ENCODE measurements around the gene MYH10.

Gene MYH10

GRCh38 chr17:8480011-8480976, 150.2 kb downstream of the MYH10 start:
- ChIA-PET POLR2A (interaction anchor here (1.0 kb wide), 1 partner anchor 45 kb away, joined by 3 read pairs; the partner anchor contains the start of gene NDEL1), CTCF (interaction anchor here (0.5 kb wide), 1 partner anchor 24 kb away, joined by 3 read pairs; no protein-coding TSS in a partner anchor)
- Histone ChIP-seq H3K36me3 (ENCODE audit: control insufficient read depth in 2 of 2, insufficient read depth in 1 of 2, low read length in 2 of 2) (peaks cover 73 to 99% of the 10 kb centered on the region in 2 experiments), H3K4me3 (ENCODE audit: low read depth, low read length) (no peak overlapping the region), H3K4me1 (ENCODE audit: control insufficient read depth, insufficient read depth, low read length) (no peaks in the 10 kb centered on the region), H3K9me3 (ENCODE audit: control insufficient read depth, insufficient read depth, low read depth, low read length) (no peaks in the 10 kb centered on the region), H3K27ac (ENCODE audit: extremely low read depth, low read depth, low read length) (no peak overlapping the region)
- TF ChIP-seq TSHZ1 (tag by site-specific recombination; IDR thresholded peaks at IDR 0.05; ENCODE audit: borderline replicate concordance) (no peak), SCRT2 (tag by site-specific recombination; IDR thresholded peaks at IDR 0.05) (peak; percentile 51)

GRCh38 chr17:8479431-8479947, 151.0 kb downstream of the MYH10 start:
- CTCF ChIA-PET, result interaction anchor here (0.5 kb wide), 1 partner anchor 25 kb away, joined by 3 read pairs; no protein-coding TSS in a partner anchor
- no peaks in the 10 kb centered on the region for H3K4me1 ChIP-seq (ENCODE audit: control insufficient read depth, insufficient read depth, low read length)
- no peak overlapping the region for H3K4me3 ChIP-seq (ENCODE audit: low read depth, low read length)
- POLR2A ChIA-PET, result interaction anchor here (1.0 kb wide), 1 partner anchor 44 kb away, joined by 3 read pairs; the partner anchor contains the start of gene NDEL1
- H3K9me3 ChIP-seq (ENCODE audit: control insufficient read depth, insufficient read depth, low read depth, low read length), result no peaks in the 10 kb centered on the region
- H3K27ac ChIP-seq (ENCODE audit: extremely low read depth, low read depth, low read length), result no peak overlapping the region
- peaks cover 70 to 100% of the 10 kb centered on the region in 2 experiments for H3K36me3 ChIP-seq (ENCODE audit: control insufficient read depth in 2 of 2, insufficient read depth in 1 of 2, low read length in 2 of 2)
- TF ChIP-seq ZNF133 (tag by site-specific recombination; IDR thresholded peaks at IDR 0.05) (no peak), ZNF155 (tag by site-specific recombination; IDR thresholded peaks at IDR 0.05) (no peak), BCL11B (tag by site-specific recombination; IDR thresholded peaks at IDR 0.05; ENCODE audit: low read depth) (no peak), ZNF324 (tag by site-specific recombination; IDR thresholded peaks at IDR 0.05) (no peak), ZIC2 (tag by site-specific recombination; IDR thresholded peaks at IDR 0.05) (no peak), ZNF596 (tag by site-specific recombination; IDR thresholded peaks at IDR 0.05) (no peak), ZNF433 (tag by site-specific recombination; IDR thresholded peaks at IDR 0.05; ENCODE audit: low read depth) (no peak)

GRCh38 chr17:8477715-8478441, 152.6 kb downstream of the MYH10 start:
- Histone ChIP-seq H3K9me3 (ENCODE audit: control insufficient read depth, insufficient read depth, low read depth, low read length) (no peaks in the 10 kb centered on the region), H3K36me3 (ENCODE audit: control insufficient read depth in 2 of 2, insufficient read depth in 1 of 2, low read length in 2 of 2) (peaks cover 70 to 100% of the 10 kb centered on the region in 2 experiments), H3K4me3 (ENCODE audit: low read depth, low read length) (no peak overlapping the region), H3K4me1 (ENCODE audit: control insufficient read depth, insufficient read depth, low read length) (no peaks in the 10 kb centered on the region), H3K27ac (ENCODE audit: extremely low read depth, low read depth, low read length) (no peak overlapping the region)
- ChIA-PET CTCF (interaction anchor here (0.5 to 0.8 kb wide), 3 partner anchors 8 to 347 kb away, joined by 3 read pairs; no protein-coding TSS in a partner anchor), POLR2A (no interaction called here)
- TF ChIP-seq GLI2 (tag by site-specific recombination; IDR thresholded peaks at IDR 0.05; ENCODE audit: borderline replicate concordance, low read depth) (no peak), ZNF76 (tag by site-specific recombination; IDR thresholded peaks at IDR 0.05; ENCODE audit: borderline replicate concordance, low read depth) (no peak), ZNF121 (tag by site-specific recombination; IDR thresholded peaks at IDR 0.05) (no peak), HOXC10 (CRISPR knock-in tag; IDR thresholded peaks at IDR 0.05) (no peak), ZNF292 (tag by site-specific recombination; IDR thresholded peaks at IDR 0.05; ENCODE audit: borderline replicate concordance, low read depth) (no peak), ZEB2 (tag by site-specific recombination; IDR thresholded peaks at IDR 0.05) (no peak), EGR2 (tag by site-specific recombination; IDR thresholded peaks at IDR 0.05; ENCODE audit: low read depth) (no peak), ZNF274 (IDR thresholded peaks at IDR 0.05; ENCODE audit: low read length) (no peak), ZNF274 (tag by site-specific recombination; IDR thresholded peaks at IDR 0.05; ENCODE audit: borderline replicate concordance) (no peak), ZNF488 (tag by site-specific recombination; IDR thresholded peaks at IDR 0.05) (no peak), HOXD13 (CRISPR knock-in tag; IDR thresholded peaks at IDR 0.05; ENCODE audit: borderline replicate concordance) (no peak), ZNF670 (tag by site-specific recombination; IDR thresholded peaks at IDR 0.05; ENCODE audit: low read depth) (no peak), ZNF18 (tag by site-specific recombination; IDR thresholded peaks at IDR 0.05) (no peak), ZNF350 (tag by site-specific recombination; IDR thresholded peaks at IDR 0.05) (no peak)
